GM20000 (cell line): ENCODE measurements around the gene PNPLA6.
"Not testable (repeated sequence)": the region's sequence is repeated elsewhere in the genome, so short reads cannot be mapped to it uniquely, and the experiment has no call there.

Source experiments
- DNase-seq: peaks from one replicate; pipeline ENCODE4 v3.0.0; 2012; ENCODE audit warnings: low spot score
- TF ChIP-seq, protein P1 (sequence below): IDR thresholded peaks from 2 replicates; pipeline ENCODE4 v1.5.1; 2012; ENCODE audit warnings: mild to moderate bottlenecking, control low read depth; ENCODE audit errors: extremely low read depth, missing control alignments

Gene PNPLA6

GRCh38 chr19:7534531-7535046 lies 928 bp upstream of the PNPLA6 start:
- TF ChIP-seq, protein P1, sequence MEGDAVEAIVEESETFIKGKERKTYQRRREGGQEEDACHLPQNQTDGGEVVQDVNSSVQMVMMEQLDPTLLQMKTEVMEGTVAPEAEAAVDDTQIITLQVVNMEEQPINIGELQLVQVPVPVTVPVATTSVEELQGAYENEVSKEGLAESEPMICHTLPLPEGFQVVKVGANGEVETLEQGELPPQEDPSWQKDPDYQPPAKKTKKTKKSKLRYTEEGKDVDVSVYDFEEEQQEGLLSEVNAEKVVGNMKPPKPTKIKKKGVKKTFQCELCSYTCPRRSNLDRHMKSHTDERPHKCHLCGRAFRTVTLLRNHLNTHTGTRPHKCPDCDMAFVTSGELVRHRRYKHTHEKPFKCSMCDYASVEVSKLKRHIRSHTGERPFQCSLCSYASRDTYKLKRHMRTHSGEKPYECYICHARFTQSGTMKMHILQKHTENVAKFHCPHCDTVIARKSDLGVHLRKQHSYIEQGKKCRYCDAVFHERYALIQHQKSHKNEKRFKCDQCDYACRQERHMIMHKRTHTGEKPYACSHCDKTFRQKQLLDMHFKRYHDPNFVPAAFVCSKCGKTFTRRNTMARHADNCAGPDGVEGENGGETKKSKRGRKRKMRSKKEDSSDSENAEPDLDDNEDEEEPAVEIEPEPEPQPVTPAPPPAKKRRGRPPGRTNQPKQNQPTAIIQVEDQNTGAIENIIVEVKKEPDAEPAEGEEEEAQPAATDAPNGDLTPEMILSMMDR, result peak; percentile 2

DNA sequence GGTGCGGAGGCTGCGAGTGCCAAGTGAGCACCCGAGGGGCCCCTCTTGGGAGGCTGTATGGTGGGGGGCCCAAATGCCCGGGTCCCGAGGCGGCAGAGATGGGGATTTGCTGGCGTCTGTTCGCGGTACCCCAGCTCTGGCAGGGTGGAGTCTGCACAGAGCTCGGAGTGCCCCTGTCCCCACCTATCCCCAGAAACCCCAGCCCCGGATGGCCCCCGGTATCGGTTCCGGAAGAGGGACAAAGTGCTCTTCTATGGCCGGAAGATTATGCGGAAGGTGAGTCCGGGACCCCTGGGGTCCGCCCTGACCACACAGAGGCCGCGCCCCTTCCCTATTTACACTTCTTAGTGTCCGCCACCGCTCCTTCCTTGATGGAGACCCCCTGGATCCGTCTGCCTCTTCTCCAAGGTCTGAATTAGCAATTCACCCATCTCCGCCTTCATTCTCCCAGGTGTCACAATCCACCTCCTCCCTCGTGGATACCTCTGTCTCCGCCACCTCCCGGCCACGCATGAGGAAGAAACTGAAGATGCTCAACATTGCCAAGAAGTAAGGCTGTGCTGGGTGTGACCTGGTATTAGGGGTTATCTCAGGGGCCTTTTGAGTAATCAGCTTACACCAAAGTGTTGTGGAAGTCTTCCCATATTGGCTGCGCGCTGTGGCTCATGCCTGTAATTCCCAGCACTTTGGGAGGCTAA lies 630 bp downstream of the PNPLA6 start:
- TF ChIP-seq, protein P1, result no peak
- no peak for DNase-seq

More at GRCh38 chr19:7534531-7535046, 928 bp upstream of the PNPLA6 start:
- peak; percentile 72 for DNase-seq

- DNase-seq, result not testable (repeated sequence)
Measured at GRCh38 chr19:7538990-7539389, 3.5 kb downstream of the PNPLA6 start.

DNA sequence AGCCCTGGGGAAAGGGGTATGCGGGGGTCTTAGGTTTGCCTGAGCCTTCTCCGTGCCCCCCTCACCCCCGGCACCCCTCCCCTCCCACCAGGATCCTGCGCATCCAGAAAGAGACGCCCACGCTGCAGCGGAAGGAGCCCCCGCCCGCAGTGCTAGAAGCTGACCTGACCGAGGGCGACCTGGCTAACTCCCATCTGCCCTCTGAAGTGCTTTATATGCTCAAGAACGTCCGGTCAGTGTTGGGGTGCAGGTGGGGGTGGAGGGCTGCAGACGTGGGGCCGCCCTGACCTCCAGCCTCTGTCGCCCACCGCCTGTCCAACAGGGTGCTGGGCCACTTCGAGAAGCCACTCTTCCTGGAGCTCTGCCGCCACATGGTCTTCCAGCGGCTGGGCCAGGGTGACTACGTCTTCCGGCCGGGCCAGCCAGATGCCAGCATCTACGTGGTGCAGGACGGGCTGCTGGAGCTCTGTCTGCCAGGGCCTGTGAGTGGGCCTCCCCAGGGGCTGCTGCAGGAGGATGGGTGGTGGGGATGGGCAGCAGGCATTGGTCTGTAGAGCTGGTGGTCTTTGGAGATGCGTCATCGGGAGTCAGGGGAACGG lies 4.4 kb downstream of the PNPLA6 start:
- TF ChIP-seq, protein P1, result no peak
- DNase-seq, result no peak

DNA sequence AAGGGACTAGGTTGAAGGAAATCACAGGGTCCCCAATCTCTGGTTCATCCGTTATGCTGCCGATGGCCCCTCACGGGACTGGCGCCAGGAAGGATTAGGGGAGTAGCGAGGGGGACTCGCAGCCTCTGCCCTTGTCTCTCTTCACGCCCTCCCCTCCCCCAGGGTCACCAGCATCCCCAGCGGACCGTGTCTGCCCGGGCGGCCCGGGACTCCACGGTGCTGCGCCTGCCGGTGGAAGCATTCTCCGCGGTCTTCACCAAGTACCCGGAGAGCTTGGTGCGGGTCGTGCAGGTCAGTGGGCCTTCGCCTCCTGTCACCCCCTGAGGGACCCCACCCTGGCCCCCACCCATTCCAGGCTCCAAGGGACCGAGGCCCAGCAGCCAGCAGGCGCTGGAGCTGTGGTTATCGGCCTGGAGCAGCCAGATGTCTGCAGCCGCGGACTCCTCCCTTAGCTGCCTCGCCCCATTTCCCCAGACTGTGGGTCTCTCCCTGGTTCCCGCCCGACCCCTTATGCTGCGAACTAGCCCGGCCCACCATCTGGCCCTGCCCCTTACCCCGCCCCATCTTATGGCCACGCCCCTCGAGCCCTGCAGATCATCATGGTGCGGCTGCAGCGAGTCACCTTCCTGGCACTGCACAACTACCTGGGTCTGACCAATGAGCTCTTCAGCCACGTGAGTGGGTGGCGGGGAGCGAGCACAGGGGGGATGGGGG lies 5.4 kb downstream of the PNPLA6 start:
- DNase-seq, result no peak
- TF ChIP-seq, protein P1, result no peak

DNA sequence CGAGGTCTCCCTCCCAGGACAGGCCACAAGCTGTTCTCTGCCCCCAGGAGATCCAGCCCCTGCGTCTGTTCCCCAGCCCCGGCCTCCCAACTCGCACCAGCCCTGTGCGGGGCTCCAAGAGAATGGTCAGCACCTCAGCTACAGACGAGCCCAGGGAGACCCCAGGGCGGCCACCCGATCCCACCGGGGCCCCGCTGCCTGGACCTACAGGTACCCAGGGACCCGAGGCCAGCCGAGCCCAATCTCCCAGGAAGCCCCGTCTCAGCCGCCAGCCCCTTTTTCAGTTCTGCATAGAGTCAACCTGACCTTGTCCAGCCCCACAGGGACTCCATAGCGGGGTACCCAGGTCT lies 5.9 kb downstream of the PNPLA6 start:
- no peak for DNase-seq
- TF ChIP-seq, protein P1, result no peak

DNA sequence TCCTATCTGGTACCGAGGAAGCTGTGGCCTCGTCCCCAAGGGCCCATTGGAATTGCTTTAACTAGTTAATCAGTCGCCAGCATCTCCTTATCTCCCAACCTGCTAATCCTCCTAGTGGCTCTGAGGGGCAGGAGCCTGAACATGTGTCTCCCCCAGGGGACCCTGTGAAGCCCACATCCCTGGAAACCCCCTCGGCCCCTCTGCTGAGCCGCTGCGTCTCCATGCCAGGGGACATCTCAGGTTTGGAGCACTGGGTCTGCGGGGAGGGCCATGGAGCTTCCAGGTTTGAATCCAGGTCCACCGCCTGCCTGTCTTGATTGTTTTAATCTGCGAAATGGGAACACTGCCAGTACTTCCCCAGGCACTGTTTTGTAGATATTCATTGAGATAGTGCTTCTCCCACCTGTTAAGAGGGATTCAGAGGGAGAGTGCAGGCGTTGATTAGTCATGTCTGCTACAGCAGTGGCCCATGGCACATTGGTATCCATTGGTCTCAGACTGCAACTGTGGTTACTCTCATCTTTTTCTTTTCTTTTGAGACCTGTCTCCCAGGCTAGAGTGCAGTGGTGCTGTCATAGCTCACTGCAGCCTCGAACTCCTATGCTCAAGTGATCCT lies 6.4 kb downstream of the PNPLA6 start:
- TF ChIP-seq, protein P1, result no peak
- DNase-seq, result no peak
